GM20000 (cell line): ENCODE measurements around the gene WFDC8.

Source experiments
- DNase-seq: peaks from one replicate; pipeline ENCODE4 v3.0.0; 2012; ENCODE audit warnings: low spot score
- CTCF ChIP-seq: IDR thresholded peaks from 2 replicates; pipeline ENCODE4 v1.5.1; 2012; ENCODE audit warnings: mild to moderate bottlenecking, control low read depth; ENCODE audit errors: extremely low read depth, missing control alignments

The WFDC8 gene

GRCh38 chr20:45579184-45579583 is at the start of gene WFDC8:
Gene WFDC8 (minus strand): TSS chr20:45579284. CDS start chr20:45579247, 37 bp downstream.
- no peak for DNase-seq

GRCh38 chr20:45626540-45626939 is 47.5 kb upstream of the WFDC8 start:
- no peak for TF ChIP-seq CTCF
- no peak for DNase-seq

More at GRCh38 chr20:45579184-45579583, at the start of gene WFDC8:
- no peak for TF ChIP-seq CTCF

GRCh38 chr20:45621593-45621992 is 42.5 kb upstream of the WFDC8 start:
- TF ChIP-seq CTCF = no peak
- no peak for DNase-seq

- DNase-seq = no peak
- no peak for TF ChIP-seq CTCF
Observed at GRCh38 chr20:45617591-45617990, 38.5 kb upstream of the WFDC8 start.

GRCh38 chr20:45612314-45612713 is 33.2 kb upstream of the WFDC8 start:
- no peak for TF ChIP-seq CTCF
- no peak for DNase-seq

- no peak for TF ChIP-seq CTCF
Observed at GRCh38 chr20:45611054-45611453, 32.0 kb upstream of the WFDC8 start.

GRCh38 chr20:45607810-45608209 is 28.7 kb upstream of the WFDC8 start:
- no peak for TF ChIP-seq CTCF
- no peak for DNase-seq

More at GRCh38 chr20:45611054-45611453, 32.0 kb upstream of the WFDC8 start:
- no peak for DNase-seq
